ENCODE data around the gene CD93.

- TF ChIP-seq CTCF (IDR thresholded peaks at IDR 0.05) (no peak), POLR2A (IDR thresholded peaks at IDR 0.05) (no peak)
Measured at GRCh38 chr20:23059846-23060245, 26.3 kb downstream of the CD93 start.

Data from testis (tissue), 2 donors.